Measurements from ENCODE around the gene ASB1.

The ASB1 gene

DNA sequence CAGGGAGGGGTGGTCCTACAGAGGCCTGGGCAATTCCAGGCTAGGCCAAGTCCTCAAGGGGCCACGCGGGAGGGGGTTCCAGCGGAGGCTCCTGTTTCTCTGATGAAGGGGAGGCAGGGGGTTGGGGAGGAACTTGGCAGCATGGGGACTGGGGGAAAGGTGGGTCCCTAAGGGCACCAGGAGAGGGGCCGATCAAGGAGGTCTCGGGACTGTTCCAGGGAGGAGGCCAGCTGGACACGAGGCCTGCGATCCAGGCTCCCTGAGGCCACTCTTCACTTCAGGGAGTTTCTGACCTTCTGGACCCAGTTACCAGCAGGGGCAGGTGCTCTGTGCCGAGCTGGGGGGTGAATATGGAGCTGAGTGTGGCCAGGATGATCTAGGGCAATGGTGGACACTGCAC lies 71.5 kb downstream of the ASB1 start:
- DNase-seq, result no peak

- DNase-seq, result no peak
These were observed 72.1 kb downstream of the ASB1 start for GRCh38 chr2:238498691-238499295.

- no peak for DNase-seq
These were observed 73.2 kb downstream of the ASB1 start for GRCh38 chr2:238499731-238500580.

GRCh38 chr2:238501311-238501710 lies 74.6 kb downstream of the ASB1 start:
- DNase-seq, result no peak
